ENCODE results near the gene FAF1. TPM values are rescaled to one million over a fixed set of nuclear protein-coding genes. Genes with fewer than 3 reads are reported as not detected.

Gene FAF1
- total and polyA plus RNA-seq, 2 donors (not counting 3 experiments of a cell fraction or from before 2014, with no cell fraction given): 9.0 to 57.6 TPM

- Histone ChIP-seq H4K20me1 (replicated peaks; ENCODE audit: control insufficient read depth, extremely low read depth, insufficient read depth, low read length) (no peaks in the 10 kb centered on the region), H3K9me1 (replicated peaks; ENCODE audit: control insufficient read depth, extremely low read depth, insufficient read depth, low read length) (no peaks in the 10 kb centered on the region), H3K9ac (replicated peaks; ENCODE audit: extremely low read depth, insufficient read depth, low read length) (no peak overlapping the region), H3K4me1 (ENCODE audit: control insufficient read depth, extremely low read depth, insufficient read depth, low read length) (no peaks in the 10 kb centered on the region), H3K9me3 (replicated peaks; ENCODE audit: control insufficient read depth, insufficient read depth, low read length) (no peaks in the 10 kb centered on the region), H3K79me2 (ENCODE audit: control insufficient read depth, insufficient read depth, low read length) (peaks cover 68% of the 10 kb centered on the region), H3K4me3 (replicated peaks in 1 of 3; ENCODE audit: insufficient read depth in 1 of 3, low read depth in 1 of 3, low read length in 3 of 3) (no peak overlapping the region), H3K4me2 (ENCODE audit: insufficient read depth, low read length) (no peak overlapping the region), H3K27ac (ENCODE audit: insufficient read depth, low read depth, low read length) (no peak overlapping the region), H2AFZ (ENCODE audit: low read depth, low read length) (no peak overlapping the region), H3K27me3 (ENCODE audit: control insufficient read depth in 2 of 2, insufficient read depth in 2 of 2, low read length in 2 of 2) (no peaks in the 10 kb centered on the region), H3K36me3 (ENCODE audit: control insufficient read depth in 2 of 2, extremely low read depth in 1 of 2, insufficient read depth in 2 of 2, low read length in 2 of 2) (no peaks in the 10 kb centered on the region)
- DNase-seq (ENCODE audit: low read depth, low spot score) (no peak), FAIRE-seq (no peak)
- no TSS peak for BruUV-seq (replicated peaks)
- intact Hi-C loops (cut with micrococcal nuclease): no loop called here
- ChIA-PET POLR2A (no interaction called here), CTCF (interaction anchor here (1.1 to 2.2 kb wide), 2 partner anchors 10 kb away, joined by 3 to 22 read pairs; no protein-coding TSS in a partner anchor)
- dilution Hi-C loops (cut with MboI; ENCODE audit: extremely low pct_ligation_motif_present, low sequenced_read_pairs): no loop called here
- TF ChIP-seq MYC (IDR thresholded peaks at IDR 0.05; ENCODE audit: low read depth, low read length) (no peak), POLR2AphosphoS5 (IDR thresholded peaks at IDR 0.05; ENCODE audit: insufficient read depth, low read depth, low read length) (no peak), GATA2 (IDR thresholded peaks at IDR 0.05; ENCODE audit: insufficient read depth, insufficient read length, low read depth, low read length) (no peak), FOS (IDR thresholded peaks at IDR 0.05; ENCODE audit: borderline replicate concordance, insufficient read depth, low read length) (no peak)
Measured at GRCh38 chr1:50940291-50940690, 19.8 kb downstream of the FAF1 start.

GRCh38 chr1:50936321-50936720 is 23.7 kb downstream of the FAF1 start:
- dilution Hi-C loops (cut with MboI; ENCODE audit: extremely low pct_ligation_motif_present, low sequenced_read_pairs) (no loop called here), intact Hi-C loops (cut with micrococcal nuclease) (no loop called here)
- FAIRE-seq: no peak
- ChIA-PET POLR2A (no interaction called here), CTCF (interaction anchor here (1.1 to 1.4 kb wide), 4 partner anchors 10 to 23 kb away, joined by 3 to 4 read pairs (median 4); no protein-coding TSS in a partner anchor)
- Histone ChIP-seq H3K9me3 (replicated peaks; ENCODE audit: control insufficient read depth, insufficient read depth, low read length) (no peaks in the 10 kb centered on the region), H3K36me3 (ENCODE audit: control insufficient read depth in 2 of 2, extremely low read depth in 1 of 2, insufficient read depth in 2 of 2, low read length in 2 of 2) (no peaks in the 10 kb centered on the region), H3K27ac (ENCODE audit: insufficient read depth, low read depth, low read length) (no peak overlapping the region), H3K4me1 (ENCODE audit: control insufficient read depth, extremely low read depth, insufficient read depth, low read length) (no peaks in the 10 kb centered on the region), H4K20me1 (replicated peaks; ENCODE audit: control insufficient read depth, extremely low read depth, insufficient read depth, low read length) (no peaks in the 10 kb centered on the region), H3K9me1 (replicated peaks; ENCODE audit: control insufficient read depth, extremely low read depth, insufficient read depth, low read length) (no peaks in the 10 kb centered on the region), H3K4me3 (replicated peaks in 1 of 3; ENCODE audit: insufficient read depth in 1 of 3, low read depth in 1 of 3, low read length in 3 of 3) (no peak overlapping the region), H3K4me2 (ENCODE audit: insufficient read depth, low read length) (no peak overlapping the region), H2AFZ (ENCODE audit: low read depth, low read length) (no peak overlapping the region), H3K9ac (replicated peaks; ENCODE audit: extremely low read depth, insufficient read depth, low read length) (no peak overlapping the region), H3K79me2 (ENCODE audit: control insufficient read depth, insufficient read depth, low read length) (peaks cover 49% of the 10 kb centered on the region), H3K27me3 (ENCODE audit: control insufficient read depth in 2 of 2, insufficient read depth in 2 of 2, low read length in 2 of 2) (no peaks in the 10 kb centered on the region)
- no TSS peak for BruUV-seq (replicated peaks)
- no peak for DNase-seq (ENCODE audit: low read depth, low spot score)
- TF ChIP-seq JUN (IDR thresholded peaks at IDR 0.05; ENCODE audit: borderline replicate concordance, insufficient read depth, insufficient read length, low read depth): no peak
- TF ChIP-seq MYC (IDR thresholded peaks at IDR 0.05; ENCODE audit: low read depth, low read length): no peak
